NCI-H524 (cell line): ENCODE results near the gene TOMM7.
"Not testable (repeated sequence)": the region's sequence is repeated elsewhere in the genome, so short reads cannot be mapped to it uniquely, and the experiment has no call there.

Experiments
- DNase-seq, 2 experiments: peaks; one replicate each; lab custom pipeline; 2025; lab: John Stamatoyannopoulos, UW

The TOMM7 gene

DNA sequence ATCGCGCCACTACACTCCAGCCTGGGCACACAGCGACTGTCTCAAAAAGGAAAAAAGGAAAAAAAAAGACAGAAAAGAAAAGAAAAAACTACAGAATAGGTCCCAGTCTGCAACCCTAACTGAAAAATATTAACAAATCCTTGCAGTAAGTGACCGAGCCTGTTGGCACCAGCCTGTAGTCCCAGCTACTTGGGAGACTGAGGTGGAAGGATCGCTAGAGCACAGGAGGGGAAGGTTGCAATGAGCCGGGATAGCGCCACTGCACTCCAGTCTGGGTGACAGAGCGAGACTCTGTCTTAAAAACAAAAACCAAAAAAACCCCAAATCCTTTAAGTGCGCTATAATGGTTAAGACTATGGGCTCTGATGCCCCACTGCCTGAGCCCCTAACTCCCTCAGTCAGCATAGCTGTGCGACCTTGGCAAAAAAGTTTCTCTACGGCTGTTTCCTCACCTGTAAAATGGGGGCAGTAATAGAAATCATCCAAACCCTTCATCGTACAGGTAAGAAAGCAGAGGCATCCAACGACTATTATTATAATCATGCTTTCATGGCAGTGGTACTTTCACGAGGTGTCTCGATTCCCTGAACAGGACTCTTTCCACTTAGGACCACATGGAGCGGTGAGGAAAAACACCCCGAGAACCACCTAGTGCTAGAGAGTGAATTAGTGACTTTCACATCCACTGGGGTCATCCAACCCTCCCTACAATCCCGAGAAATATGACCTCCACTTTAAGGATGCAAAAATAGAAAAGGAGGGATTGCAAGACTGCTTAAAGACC lies 755 bp downstream of the TOMM7 start:
- no peak for DNase-seq

DNA sequence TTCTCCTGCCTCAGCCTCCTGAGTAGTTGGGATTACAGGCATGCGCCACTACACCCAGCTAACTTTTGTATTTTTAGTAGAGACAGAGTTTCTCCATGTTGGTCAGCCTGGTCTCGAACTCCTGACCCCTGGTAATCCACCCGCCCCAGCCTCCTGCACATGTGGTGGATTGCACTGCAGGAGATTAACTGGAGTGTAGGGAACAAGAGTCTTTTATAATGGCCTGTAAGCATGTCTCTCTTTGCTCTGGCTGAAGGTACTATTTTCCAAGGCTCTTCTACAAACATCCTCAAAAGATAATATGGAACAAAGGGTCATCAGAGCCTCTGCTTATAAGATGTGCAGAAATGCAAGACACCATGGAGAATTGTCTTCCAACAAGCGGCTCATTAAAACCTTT lies 3.2 kb downstream of the TOMM7 start:
- no peak for DNase-seq

DNA sequence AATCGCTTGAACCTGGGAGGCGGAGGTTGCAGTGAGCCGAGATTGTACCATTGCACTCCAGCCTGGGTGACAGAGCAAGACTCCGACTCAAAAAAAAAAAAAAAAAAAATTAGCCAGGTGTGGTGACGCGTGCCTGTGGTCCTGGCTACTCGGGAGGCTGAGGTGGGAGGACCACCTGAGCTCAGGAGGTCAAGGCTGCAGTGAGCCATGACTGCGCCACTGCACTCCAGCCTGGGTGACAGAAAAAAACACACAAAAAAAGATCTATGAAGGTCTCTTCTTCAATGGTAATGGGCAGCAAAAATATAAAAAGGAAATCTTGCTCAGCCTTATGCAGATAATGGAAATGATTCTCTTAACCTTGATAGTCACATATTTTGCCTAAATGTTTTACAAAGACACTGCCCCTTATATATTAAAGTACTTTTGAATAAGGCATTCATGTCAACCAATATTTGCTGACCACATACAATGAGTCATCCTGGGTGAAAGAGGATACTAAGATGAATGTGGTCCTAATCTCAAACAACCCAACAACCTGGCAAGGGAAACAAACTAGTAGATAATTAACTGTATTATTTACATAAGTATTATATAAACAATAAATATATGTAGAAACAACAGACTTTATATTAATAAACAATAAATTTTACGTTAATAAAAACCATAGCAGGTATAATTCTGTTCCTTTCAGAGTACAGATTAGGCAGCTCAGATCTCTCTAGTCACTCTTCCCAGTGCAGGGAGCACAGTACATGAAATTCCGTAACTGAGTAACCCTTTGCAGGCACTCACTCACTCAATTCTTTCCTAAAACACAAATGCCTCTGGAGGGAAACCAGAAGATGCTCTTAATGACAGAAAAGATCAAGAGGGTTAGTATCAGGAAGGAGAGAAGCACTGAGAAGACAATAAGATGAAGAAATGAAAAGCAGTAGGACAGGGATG lies 8.1 kb downstream of the TOMM7 start:
- no peak for DNase-seq

DNA sequence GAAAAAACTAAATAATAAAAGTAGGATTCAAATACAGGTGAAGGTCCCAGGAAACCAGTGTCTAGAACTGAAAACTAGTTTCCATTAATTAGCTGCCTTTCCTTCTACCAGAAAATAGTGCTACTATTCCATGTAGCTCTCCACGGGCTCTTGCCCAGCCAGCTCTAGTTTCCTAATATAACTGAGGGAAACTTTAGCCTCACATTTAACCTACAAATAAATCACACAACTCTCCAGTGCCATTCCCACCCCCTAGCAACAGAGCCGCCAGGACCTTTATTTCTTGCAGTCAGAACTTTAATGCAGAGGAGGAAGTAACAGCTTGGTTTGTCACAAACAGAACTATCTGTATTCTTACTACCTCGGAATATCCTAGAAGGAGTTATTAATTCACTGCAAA lies 10.3 kb downstream of the TOMM7 start:
- no peak for DNase-seq

DNA sequence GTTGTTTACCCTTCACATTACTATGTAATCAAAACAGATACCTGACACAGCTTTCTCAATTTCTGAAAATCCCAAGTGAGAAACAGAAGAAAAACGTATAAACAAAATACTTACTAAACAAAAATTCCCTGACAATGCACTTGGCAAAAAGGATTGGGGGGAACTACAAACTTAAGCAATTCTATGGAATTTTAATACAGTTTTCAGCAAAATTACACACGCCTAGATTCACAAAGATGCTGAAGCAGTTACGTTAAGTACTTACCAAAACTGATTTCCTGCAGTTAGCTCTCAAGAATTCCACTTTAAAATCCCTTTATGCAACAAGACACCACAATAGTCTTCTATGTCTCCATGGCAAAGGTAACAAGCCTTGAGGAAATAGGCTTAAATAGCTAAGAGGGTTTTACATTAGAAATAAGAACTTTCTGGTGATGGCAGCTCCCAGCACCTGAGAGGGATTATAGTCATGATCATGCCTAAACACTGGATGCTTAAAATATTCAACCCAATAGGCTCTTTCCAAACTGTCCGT lies 10.8 kb downstream of the TOMM7 start:
- DNase-seq: no peak

DNA sequence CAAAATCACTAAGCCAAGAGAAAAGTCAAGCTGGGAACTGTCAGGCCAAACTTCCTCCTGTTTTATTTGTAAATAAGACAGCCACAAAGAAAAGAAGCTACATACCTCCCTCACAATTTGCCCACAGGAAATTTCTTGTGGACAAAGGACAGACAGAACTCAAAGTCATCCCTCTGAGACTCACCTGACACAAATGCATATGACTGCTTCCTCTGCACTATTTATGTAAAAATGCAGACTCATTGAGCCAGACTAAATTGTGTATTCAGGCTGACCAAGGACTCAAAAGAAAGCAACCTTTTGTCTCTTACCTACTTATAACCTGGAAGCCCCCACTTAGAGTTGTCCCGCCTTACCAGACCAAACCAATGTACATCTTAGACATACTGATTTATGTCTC lies 11.8 kb downstream of the TOMM7 start:
- DNase-seq: no peak

DNA sequence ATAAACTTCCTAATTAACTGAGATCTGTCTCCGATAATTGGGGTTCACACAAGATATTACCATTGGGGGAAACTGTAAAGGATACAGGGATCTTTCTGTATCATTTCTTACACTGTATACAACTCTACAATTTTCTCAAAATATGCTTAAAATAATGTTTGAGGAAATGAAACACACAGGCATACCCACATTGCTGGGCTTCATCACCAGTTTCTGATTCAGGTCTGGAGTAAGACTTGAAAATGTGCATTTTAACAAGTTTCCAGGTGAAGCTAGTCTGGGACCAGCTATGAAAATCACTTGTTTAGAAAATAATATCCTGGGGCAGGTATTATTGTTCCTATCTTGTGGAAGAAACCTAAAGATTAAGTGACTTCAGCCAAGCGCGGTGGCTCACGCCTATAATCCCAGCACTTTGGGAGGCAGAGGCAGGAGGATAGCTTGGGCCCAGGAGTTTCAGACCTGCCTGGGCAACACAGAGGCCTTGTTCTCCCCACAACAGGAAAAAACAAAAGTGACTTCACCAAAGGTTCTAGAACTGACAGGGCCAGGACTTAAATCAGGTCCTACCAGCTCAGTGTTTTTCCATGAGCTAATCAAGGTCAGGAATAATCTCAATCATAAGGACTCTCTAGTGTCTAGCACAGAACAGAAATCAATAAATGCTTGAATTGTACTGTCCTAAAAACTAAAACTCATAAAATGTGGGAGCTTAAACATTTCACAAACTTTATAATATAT lies 12.6 kb downstream of the TOMM7 start:
- DNase-seq: no peak

DNA sequence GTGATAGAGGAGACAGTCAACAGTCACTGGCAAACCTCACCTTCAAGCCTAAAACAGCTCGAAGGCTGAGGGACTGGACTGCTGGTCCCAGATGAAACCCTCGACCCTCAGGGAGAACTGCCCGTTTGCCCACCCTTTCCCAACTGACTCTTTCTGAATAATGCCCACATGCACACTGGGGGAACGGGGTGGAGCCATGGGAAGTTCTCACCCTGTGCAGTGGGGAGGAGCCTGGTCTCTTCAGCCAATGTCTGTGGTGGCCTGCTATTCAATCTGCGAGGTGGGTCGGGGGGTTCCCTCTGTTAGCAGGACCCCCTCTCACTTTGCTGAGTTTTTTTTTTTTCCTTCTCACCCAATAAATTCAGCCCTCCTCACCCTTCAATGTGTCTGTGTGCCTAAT lies 14.5 kb downstream of the TOMM7 start:
- DNase-seq: no peak

DNA sequence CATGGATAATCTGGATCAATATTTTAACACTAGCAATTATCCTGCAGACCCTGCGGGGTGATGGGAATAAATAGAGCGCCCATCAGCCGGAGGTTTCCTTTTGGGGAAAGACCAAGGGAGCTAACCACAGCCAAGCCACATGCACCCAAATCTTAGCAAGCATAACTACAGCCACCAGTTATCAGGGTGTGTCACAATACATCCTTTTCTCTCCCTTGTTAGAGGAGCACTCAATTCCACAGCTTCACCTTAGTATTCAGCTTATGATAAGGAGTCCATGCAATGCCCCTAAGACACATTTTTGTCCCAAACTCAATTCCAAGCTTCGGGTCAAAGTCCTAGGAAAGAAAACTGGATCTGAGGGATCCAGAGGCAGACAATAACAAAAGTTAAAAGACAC lies 15.9 kb downstream of the TOMM7 start:
- DNase-seq: no peak

DNA sequence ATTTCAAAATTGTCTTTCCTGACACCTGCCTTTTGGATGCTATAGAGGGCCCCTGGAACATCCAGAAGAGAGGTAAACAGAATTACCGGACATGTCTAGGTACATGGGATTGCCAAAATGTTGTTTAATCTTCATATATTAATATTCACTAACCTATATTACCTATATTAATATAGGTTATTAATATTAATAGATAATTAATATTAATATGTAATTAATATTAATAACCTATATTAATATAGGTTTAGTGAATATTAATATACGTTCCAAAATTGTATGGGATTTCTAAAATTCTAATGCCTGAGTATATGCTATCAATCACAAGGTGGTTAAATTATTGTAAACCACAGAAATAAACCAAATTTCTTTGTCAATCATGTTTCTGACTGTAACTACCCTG lies 17.4 kb downstream of the TOMM7 start:
- DNase-seq: no peak

DNA sequence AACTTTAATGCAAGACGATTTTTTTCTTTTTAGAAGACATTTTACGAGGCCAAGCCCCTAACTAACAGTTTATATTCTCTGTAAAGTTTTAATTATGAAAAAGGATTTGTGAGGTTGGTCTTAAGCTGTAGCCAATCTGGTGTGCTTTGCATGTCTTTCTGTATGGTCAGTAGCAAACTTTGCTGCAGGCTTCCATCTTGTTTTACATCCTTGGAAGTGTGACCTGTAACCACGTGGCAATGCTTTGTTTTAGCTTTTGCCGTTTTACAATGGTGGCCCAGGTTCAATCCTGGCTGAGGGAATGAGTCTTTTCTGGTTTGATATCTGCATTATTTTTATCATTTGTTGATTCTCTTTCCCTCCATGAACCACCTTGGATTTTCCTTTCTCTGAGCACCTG lies 19.8 kb downstream of the TOMM7 start:
- peak; percentile 51 to 67 for DNase-seq

DNA sequence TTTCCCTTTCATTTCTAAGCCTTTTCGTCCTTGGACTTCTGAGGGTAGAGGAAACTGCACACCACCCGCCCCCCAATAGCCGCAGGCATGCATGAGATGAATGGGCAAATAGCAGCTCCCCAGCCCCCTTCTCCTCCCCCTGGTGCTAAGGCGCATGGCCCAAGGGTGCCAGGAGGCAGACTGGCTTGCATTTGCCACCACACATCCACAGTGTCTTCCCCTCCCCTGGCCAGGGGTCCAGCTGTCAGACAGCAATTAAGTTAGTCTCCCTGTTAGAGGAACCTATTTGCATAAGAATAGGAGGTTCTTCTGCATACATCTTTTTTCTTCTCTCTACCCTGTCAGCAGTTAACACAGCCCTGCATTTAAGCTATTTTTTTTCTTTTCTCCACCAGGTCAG lies 20.2 kb downstream of the TOMM7 start:
- peak; percentile 82 to 90 for DNase-seq

DNA sequence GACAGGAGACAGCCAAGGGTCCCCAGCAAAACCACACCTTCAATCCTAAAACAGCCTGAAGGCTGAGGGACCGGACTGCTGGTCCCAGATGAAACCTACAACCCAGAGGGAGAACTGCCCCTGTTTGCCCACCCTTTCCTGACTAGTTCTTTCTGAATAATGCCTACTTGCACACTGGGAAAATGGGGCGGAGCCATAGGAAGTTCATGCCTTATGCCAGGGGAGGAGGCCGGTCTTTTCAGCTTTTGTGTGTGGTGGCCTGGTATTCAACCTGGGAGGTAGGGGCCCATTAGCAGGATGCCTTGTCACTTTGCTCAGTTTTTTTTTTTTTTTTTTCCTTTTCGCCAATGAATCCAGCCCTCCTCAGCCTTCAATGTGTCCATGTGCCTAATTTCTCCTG lies 20.7 kb downstream of the TOMM7 start:
- peak; percentile 5 to 68 for DNase-seq

DNA sequence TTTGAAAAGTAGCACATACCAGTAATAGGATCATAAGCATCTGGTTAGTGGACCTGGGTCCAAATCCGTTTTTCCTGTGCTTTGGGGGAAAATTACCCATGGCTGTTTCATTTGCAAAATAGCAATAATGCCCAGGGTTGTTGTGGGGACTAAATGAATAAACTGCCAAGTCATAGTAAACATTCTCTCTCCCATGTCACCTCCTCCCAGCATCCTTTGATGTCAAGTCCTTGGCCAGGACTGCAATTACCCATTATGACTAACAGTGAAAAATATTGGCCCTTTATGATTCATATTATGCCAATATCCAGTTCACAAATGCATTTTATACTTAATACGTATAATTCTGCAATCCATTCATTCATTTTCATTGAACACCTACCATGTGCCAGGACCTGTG lies 23.0 kb downstream of the TOMM7 start:
- DNase-seq: no peak

DNA sequence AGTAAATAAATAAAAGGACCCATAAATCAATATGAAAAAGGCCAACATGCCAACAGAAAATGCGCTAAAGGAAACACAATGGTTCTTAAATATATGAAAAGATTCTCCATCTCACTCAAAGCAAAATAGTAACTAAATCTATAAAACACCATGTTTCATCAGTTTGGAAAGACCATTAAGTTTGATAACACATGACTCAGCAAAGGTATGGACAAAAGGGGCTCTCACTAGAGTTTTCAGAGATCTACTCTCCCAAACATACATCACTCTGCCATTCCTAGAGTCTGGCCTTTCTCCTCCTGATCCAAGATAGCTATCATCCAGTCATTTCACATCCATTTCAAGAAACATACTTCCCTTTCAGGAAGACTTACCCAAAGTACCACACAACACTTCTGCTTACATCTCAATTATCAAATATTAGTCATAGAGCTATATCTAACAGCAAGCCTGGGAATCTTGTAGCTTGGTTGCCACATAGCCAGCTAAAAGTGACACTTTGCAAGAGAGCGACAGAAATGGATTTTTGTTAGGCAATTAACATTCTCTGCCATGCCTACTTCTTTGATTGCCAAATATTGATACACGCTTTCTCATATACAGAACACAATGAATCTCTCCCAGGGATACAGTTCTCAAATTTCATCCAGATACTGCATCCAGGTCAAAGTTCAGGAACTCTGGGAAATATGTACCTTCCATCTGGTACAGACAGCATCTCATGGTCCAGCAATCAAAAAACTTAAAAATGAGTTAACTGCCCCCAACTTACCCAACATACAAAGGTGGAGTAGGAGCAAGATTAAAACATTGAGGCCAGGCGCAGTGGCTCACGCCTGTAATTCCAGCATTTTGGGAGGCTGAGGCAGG lies 28.8 kb downstream of the TOMM7 start:
- DNase-seq: no peak

DNA sequence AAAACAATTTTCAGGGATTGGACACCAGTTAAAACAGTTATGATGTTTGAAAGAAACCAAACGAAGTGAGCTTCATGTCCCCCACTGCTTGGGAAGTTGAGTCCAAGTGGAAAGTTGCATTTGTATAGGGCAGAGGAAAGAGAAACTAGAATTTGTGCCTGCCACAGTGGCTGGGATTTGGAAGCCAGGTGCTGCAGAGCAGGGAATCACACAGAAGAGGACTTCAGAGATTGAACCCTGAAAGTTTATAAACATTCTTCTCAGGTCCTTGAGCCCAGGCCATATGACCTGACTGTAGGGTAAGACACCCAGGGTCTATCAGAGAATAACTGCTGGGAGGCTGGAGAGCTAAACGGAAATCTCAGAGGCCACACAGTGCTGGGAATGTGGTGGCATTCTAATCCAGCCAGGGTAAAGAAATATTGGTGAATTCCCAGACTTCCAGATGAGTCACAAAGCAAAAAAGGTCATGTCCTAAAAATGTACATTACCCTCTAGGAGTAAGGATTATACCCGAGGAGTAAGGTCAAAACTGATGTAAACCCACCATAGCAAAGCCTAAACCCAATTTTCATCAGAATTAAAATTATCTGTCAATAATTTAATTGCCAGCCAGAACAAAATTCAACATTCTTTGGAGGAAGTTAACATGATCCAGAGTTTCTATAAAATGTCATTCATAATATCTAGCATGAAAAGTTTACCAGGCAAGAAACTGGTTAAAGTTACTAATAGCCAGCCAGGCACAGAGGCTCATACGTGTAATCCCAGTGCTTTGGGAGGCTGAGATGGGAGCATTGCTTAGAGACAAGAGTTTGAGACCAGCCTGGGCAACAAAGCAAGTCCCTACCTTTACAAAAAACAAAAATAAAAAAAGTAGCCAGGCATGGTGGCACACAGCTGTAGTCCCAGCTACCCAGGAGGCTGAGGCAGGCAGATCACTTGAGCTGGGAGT lies 31.2 kb downstream of the TOMM7 start:
- no peak for DNase-seq

DNA sequence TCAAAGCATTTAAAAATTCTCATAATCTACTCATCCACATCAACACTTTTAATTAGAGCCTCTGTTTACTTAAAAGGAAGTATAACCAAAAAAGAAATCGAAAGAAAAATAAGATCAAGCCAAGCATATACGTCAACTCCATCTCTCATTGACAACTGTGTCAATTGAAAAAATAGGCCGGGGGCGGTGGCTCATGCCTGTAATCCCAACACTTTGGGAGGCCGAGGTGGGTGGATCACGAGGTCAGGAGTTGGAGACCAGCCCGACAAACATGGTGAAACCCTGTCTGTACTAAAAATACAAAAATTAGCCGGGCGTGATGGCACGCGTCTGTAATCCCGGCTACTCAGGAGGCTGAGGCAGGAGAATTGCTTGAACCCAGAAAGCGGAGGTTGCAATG lies 32.0 kb downstream of the TOMM7 start:
- not testable (repeated sequence) for DNase-seq

DNA sequence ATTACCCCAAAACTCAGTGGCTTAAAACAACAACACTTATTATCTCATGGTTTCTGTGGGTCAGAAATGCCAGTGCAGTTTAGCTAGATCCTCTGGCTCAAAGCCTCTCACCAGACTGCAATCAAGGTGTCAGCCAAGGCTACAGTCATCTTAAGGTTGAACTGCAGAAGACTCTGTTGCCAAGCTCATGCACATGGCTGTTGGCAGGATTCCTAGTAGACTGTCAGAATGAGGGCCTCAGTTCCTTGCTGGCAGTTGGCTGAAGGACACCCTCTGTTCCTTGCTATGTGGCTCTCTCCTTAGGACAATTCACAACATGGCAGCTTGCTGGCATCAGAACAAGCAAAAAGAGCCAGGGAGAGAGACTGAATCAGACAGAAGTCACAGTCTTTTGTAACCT lies 34.7 kb downstream of the TOMM7 start:
- DNase-seq: no peak

DNA sequence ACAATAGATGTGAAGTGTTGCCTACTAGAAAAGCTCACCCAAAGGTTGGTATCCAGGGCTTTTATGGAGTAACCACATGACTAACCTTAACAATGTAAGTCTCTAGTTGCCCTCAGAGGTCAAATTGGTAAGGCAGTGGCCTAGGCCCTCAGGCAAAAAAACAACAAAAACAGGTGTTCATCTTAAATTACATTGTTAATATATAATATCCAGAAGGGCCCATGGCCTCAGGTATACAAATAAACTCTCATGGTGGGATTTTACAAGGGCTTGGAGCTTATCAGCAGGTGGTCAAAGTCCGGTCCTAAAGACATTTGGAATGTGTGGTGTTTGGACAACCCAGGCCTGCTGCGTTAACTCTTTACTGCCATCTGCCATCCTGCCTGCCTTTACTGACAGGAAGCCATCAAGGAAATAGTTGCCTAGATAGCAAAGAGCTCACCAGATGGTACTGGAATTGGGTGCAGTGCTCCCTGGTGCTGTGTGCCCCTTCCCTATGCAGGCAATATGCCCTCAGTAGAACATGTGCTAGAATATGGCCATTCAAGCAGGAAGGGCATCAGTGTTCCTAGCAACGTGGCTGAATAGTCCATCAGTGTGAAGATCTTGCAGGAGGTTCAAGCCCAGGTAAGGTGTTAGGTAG lies 36.2 kb downstream of the TOMM7 start:
- DNase-seq: peak; percentile 90 to 96

DNA sequence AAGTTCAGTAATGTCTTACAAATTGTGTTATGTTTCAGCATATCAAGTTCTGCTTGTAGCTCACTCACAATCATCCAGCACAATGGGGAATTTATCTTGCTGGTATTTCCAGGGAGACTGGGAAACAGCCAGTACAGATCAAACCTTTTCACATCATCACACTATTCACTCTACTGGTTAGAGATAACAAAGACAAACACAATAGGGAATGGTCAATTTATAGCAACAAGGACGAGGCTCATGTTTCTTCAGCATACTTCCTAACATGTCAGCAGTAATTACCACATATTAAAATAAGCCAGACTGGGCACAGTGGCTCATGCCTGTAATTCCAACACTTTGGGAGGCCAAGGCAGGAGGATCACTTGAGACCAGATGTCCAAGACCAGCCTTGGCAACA lies 38.3 kb downstream of the TOMM7 start:
- DNase-seq: no peak
